ENCODE results near the gene MBP.

DNA sequence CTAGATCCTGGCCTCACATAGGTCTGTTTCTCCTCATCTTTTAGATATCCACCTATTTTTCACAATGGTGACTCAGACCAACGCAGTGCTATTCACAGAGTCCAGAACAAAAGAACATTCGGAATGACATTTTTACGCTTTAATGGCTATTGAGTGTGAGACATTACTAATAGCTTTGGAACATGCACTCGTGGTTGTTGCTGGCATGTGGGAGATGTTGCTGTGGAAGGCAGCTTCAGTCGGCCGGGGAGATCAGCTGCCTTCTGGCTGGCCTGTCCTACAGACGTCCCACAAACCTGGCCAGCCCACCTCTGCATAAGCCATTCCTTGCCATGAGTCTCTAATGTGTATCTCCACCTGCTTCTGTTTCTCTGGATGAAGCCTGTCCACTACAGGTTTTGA, 3.4 kb downstream of the MBP start:
- TF ChIP-seq CTCF (CRISPR knock-in tag; IDR thresholded peaks at IDR 0.05) (no peak), JUND (CRISPR knock-in tag; IDR thresholded peaks at IDR 0.05) (no peak), THAP11 (CRISPR knock-in tag; IDR thresholded peaks at IDR 0.05) (no peak), POLR2AphosphoS2 (IDR thresholded peaks at IDR 0.05; ENCODE audit: low read depth, low read length) (no peak), ZNF253 (CRISPR knock-in tag; IDR thresholded peaks at IDR 0.05; ENCODE audit: borderline replicate concordance) (no peak), NR2C2 (CRISPR knock-in tag; IDR thresholded peaks at IDR 0.05; ENCODE audit: borderline replicate concordance) (no peak), GMEB1 (CRISPR knock-in tag; IDR thresholded peaks at IDR 0.05; ENCODE audit: borderline replicate concordance) (no peak), ASH2L (IDR thresholded peaks at IDR 0.05; ENCODE audit: insufficient read length, low read depth, low read length) (no peak), ZBTB7A (CRISPR knock-in tag; IDR thresholded peaks at IDR 0.05) (no peak), RARG (CRISPR knock-in tag; IDR thresholded peaks at IDR 0.05; ENCODE audit: low read depth) (no peak), ETV6 (CRISPR knock-in tag; conservative IDR thresholded peaks at IDR 0.05) (no peak), POLR2A (IDR thresholded peaks at IDR 0.05; ENCODE audit: insufficient read depth in 1 of 2, low read depth in 2 of 2, low read length in 2 of 2) (no peak)
- TF ChIP-seq, protein P1, sequence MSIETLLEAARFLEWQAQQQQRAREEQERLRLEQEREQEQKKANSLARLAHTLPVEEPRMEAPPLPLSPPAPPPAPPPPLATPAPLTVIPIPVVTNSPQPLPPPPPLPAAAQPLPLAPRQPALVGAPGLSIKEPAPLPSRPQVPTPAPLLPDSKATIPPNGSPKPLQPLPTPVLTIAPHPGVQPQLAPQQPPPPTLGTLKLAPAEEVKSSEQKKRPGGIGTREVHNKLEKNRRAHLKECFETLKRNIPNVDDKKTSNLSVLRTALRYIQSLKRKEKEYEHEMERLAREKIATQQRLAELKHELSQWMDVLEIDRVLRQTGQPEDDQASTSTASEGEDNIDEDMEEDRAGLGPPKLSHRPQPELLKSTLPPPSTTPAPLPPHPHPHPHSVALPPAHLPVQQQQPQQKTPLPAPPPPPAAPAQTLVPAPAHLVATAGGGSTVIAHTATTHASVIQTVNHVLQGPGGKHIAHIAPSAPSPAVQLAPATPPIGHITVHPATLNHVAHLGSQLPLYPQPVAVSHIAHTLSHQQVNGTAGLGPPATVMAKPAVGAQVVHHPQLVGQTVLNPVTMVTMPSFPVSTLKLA (IDR thresholded peaks at IDR 0.05): no peak
- TF ChIP-seq, protein P2, sequence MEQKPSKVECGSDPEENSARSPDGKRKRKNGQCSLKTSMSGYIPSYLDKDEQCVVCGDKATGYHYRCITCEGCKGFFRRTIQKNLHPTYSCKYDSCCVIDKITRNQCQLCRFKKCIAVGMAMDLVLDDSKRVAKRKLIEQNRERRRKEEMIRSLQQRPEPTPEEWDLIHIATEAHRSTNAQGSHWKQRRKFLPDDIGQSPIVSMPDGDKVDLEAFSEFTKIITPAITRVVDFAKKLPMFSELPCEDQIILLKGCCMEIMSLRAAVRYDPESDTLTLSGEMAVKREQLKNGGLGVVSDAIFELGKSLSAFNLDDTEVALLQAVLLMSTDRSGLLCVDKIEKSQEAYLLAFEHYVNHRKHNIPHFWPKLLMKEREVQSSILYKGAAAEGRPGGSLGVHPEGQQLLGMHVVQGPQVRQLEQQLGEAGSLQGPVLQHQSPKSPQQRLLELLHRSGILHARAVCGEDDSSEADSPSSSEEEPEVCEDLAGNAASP (CRISPR knock-in tag; IDR thresholded peaks at IDR 0.05; ENCODE audit: borderline replicate concordance): no peak

All from HepG2 (cell line).